GM23338 (cell line): ENCODE data around the gene DTNA. TPM values are rescaled to one million over a fixed set of nuclear protein-coding genes. Genes with fewer than 3 reads are reported as not detected.

Source experiments
- ATAC-seq: fragments of 200-7000 bp; cut with Tn5 transposase; 3 replicates; pipeline ENCODE4 v1.9.1; 2020
- DNase-seq: peaks from one replicate; pipeline ENCODE4 v3.0.0-alpha.2; 2015; ENCODE audit warnings: low spot score
- H2AFZ ChIP-seq: fragments of 200-600 bp; sonication (generic); 2 replicates; pipeline ENCODE4 v1.8.0; 2016; ENCODE audit warnings: antibody characterized with exemption, mild to moderate bottlenecking, moderate library complexity
- H3F3A ChIP-seq: fragments of 200-600 bp; sonication (generic); replicated peaks from 2 replicates; pipeline ENCODE4 v1.8.0; 2017; ENCODE audit warnings: antibody characterized with exemption, mixed run types, low read depth
- H3K27ac ChIP-seq: fragments of 200-600 bp; sonication (generic); 2 replicates; pipeline ENCODE4 v1.6.1; 2016; ENCODE audit warnings: low read depth
- H3K27me3 ChIP-seq: fragments of 200-600 bp; sonication (generic); 2 replicates; pipeline ENCODE4 v1.8.0; 2016; ENCODE audit warnings: mild to moderate bottlenecking, mixed run types, moderate library complexity; ENCODE audit not compliant: insufficient read depth
- H3K36me3 ChIP-seq: fragments of 200-600 bp; sonication (generic); 2 replicates; pipeline ENCODE4 v1.8.0; 2016; ENCODE audit warnings: mild to moderate bottlenecking; ENCODE audit not compliant: insufficient read depth
- H3K4me1 ChIP-seq: fragments of 200-600 bp; sonication (generic); 2 replicates; pipeline ENCODE4 v1.8.0; 2016; ENCODE audit warnings: mild to moderate bottlenecking, moderate library complexity; ENCODE audit not compliant: insufficient read depth
- H3K4me2 ChIP-seq: fragments of 200-600 bp; sonication (generic); 2 replicates; pipeline ENCODE4 v1.7.1; 2017; ENCODE audit warnings: mixed run types
- H3K4me3 ChIP-seq: fragments of 200-600 bp; sonication (generic); 2 replicates; pipeline ENCODE4 v1.6.1; 2016; ENCODE audit warnings: mixed run types
- H3K79me2 ChIP-seq: fragments of 200-600 bp; sonication (generic); replicated peaks from 2 replicates; pipeline ENCODE4 v1.8.0; 2017; ENCODE audit warnings: mild to moderate bottlenecking; ENCODE audit not compliant: insufficient read depth
- H3K9me2 ChIP-seq: fragments of 200-600 bp; sonication (generic); 2 replicates; pipeline ENCODE4 v1.8.0; 2017; ENCODE audit not compliant: insufficient read depth
- H4K20me1 ChIP-seq: fragments of 200-600 bp; sonication (generic); replicated peaks from 2 replicates; pipeline ENCODE4 v1.8.0; 2017; ENCODE audit warnings: mild to moderate bottlenecking; ENCODE audit not compliant: insufficient read depth
- H3K27ac Mint-ChIP-seq: 2 replicates; pipeline ENCODE4 v1.8.0; 2020; ENCODE audit warnings: inconsistent platforms, mild to moderate bottlenecking, moderate library complexity, mixed read lengths
- H3K27me3 Mint-ChIP-seq: 3 replicates; pipeline ENCODE4 v1.8.0; 2022; ENCODE audit warnings: low read depth, mild to moderate bottlenecking, moderate library complexity, mixed read lengths, inconsistent platforms; ENCODE audit not compliant: insufficient read depth, poor library complexity
- H3K36me3 Mint-ChIP-seq: 3 replicates; pipeline ENCODE4 v1.8.0; 2021; ENCODE audit warnings: low read depth, mild to moderate bottlenecking, inconsistent platforms, moderate library complexity, mixed read lengths
- H3K4me1 Mint-ChIP-seq: 3 replicates; pipeline ENCODE4 v1.8.0; 2020; ENCODE audit warnings: mild to moderate bottlenecking, inconsistent platforms, mixed read lengths
- H3K4me3 Mint-ChIP-seq: 3 replicates; pipeline ENCODE4 v1.8.0; 2021; ENCODE audit warnings: moderate library complexity, mild to moderate bottlenecking, inconsistent platforms, mixed read lengths
- H3K9me3 Mint-ChIP-seq: 3 replicates; pipeline ENCODE4 v1.8.0; 2020; ENCODE audit warnings: moderate library complexity, mild to moderate bottlenecking, inconsistent platforms, mixed read lengths
- CREB1 ChIP-seq: fragments of 250-450 bp; sonication (Bioruptor Pico); IDR thresholded peaks from 2 replicates; pipeline ENCODE4 v1.5.0; 2020; ENCODE audit warnings: low read depth, mild to moderate bottlenecking, moderate library complexity
- CTCF ChIP-seq, 2 experiments: fragments of 200-600 bp in 1 of 2; sonication (generic) in 1 of 2; conservative IDR thresholded peaks; 2 replicates each; pipeline versions ENCODE4 v1.5.1 to v1.6.1; 2016 to 2017; ENCODE audit warnings: antibody characterized with exemption in 2 of 2, low read depth in 2 of 2, mild to moderate bottlenecking in 2 of 2, moderate library complexity in 1 of 2
- EZH2 ChIP-seq: fragments of 200-600 bp; sonication (generic); IDR thresholded peaks from one replicate; pipeline ENCODE4 v1.8.0; 2017; ENCODE audit warnings: antibody characterized with exemption, mild to moderate bottlenecking, low read depth; ENCODE audit not compliant: unreplicated experiment
- EZH2phosphoT487 ChIP-seq: fragments of 200-600 bp; sonication (generic); IDR thresholded peaks from one replicate; pipeline ENCODE4 v1.8.1; 2018; ENCODE audit warnings: antibody characterized with exemption; ENCODE audit not compliant: unreplicated experiment
- JUNB ChIP-seq: IDR thresholded peaks from one replicate; pipeline ENCODE4 v1.6.1; 2016; ENCODE audit warnings: antibody characterized with exemption; ENCODE audit not compliant: unreplicated experiment
- ZNF114 ChIP-seq: fragments of 250-450 bp; sonication (Bioruptor Pico); IDR thresholded peaks from 2 replicates; pipeline ENCODE4 v1.5.0; 2020; ENCODE audit warnings: mild to moderate bottlenecking, moderate library complexity
- ZNF331 ChIP-seq: fragments of 250-450 bp; sonication (Bioruptor Pico); IDR thresholded peaks from 2 replicates; pipeline ENCODE4 v1.5.0; 2020; ENCODE audit warnings: low read depth, mild to moderate bottlenecking, moderate library complexity
- polyA plus RNA-seq: library from polyadenylated mRNA; unstranded; fragments of >200 nt; fragmentation: Nextera tagmentation; extraction: Ambion mirVana; gene quantifications from 2 replicates; pipeline ENCODE4 v1.2.1, GENCODE V29; 2016
- total RNA-seq: library from RNA; depleted of rRNA; stranded (reverse); fragments of >200 nt; shearing (Covaris generic); gene quantifications from 2 replicates; pipeline ENCODE4 v1.2.3, GENCODE V29; 2014
- TF ChIP-seq, protein P1 (sequence below): IDR thresholded peaks from 2 replicates; pipeline ENCODE4 v1.6.1; 2016; ENCODE audit warnings: antibody characterized with exemption
- TF ChIP-seq, protein P2 (sequence below): IDR thresholded peaks from one replicate; pipeline ENCODE4 v1.6.1; 2018; ENCODE audit warnings: antibody characterized with exemption; ENCODE audit not compliant: unreplicated experiment

The DTNA gene
- total and polyA plus RNA-seq, 2 experiments from 2014 or later, result 11.5 to 25.1 TPM

GRCh38 chr18:34911661-34912384 is 201.7 kb downstream of the DTNA start (continued):
- no peak for TF ChIP-seq JUNB

DNA sequence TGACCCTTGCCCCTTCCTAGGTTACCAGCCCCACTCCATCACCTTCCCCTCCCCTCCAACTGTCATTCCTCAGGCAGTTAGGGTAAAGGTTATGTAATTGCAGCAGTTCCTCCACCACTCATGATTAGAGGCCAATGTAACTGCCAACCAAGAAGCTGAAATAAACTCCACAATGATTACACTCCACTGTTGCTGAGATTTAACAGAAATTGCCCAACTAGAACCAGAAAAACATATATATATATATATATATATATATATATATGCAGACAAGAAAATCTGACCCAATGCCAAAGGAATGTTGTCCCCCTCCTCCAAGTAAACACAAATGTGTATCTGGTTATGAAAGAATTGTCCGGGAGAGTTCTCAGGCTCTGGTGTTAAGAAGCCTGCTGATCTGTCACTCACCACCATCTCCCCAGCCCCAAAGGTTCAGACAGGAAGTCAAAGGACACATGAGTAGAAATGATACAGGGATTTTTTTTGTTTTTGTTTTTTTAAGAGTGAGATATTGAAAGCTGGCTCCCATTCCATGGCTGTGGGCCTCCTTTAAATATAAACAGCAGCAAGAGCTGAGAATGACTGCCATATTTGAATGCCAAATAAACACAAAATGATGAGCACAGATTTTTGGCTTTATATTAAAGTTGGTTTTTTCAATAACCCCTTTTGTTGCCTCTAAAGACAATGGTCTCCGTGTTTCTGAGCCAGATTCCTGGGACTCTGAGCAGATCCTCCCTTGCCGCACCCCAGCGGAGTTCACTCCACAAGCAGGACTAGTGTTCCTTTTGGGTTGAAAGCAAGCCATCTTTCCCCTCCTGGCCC is 204.0 kb downstream of the DTNA start:
- peak overlapping the region; percentile 86 for H2AFZ ChIP-seq
- H3K27me3 ChIP-seq, result no peaks in the 10 kb centered on the region
- DNase-seq (no peak), ATAC-seq (no peak)
- no peaks in the 10 kb centered on the region for H3K36me3 ChIP-seq
- no peaks in the 10 kb centered on the region for H3K79me2 ChIP-seq
- TF ChIP-seq EZH2phosphoT487 (no peak), CTCF (conservative IDR thresholded peaks at IDR 0.05; ENCODE audit: low read depth in 2 of 2) (no peak), JUNB (no peak), CREB1 (CRISPR knock-in tag) (no peak), ZNF114 (CRISPR knock-in tag) (no peak)
- TF ChIP-seq, protein P1, sequence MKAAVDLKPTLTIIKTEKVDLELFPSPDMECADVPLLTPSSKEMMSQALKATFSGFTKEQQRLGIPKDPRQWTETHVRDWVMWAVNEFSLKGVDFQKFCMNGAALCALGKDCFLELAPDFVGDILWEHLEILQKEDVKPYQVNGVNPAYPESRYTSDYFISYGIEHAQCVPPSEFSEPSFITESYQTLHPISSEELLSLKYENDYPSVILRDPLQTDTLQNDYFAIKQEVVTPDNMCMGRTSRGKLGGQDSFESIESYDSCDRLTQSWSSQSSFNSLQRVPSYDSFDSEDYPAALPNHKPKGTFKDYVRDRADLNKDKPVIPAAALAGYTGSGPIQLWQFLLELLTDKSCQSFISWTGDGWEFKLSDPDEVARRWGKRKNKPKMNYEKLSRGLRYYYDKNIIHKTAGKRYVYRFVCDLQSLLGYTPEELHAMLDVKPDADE, result no peak
- Mint-ChIP-seq H3K27me3 (peaks cover 2% of the 10 kb centered on the region), H3K4me3 (no peak overlapping the region), H3K9me3 (no peaks in the 10 kb centered on the region), H3K27ac (no peak overlapping the region), H3K4me1 (0 out of 3 replicates have a peak, but pooled peaks cover 4% of the 10 kb centered on the region), H3K36me3 (no peaks in the 10 kb centered on the region)
- H3K9me2 ChIP-seq, result no peaks in the 10 kb centered on the region
- H3K4me3 ChIP-seq, result no peak overlapping the region
- no peaks in the 10 kb centered on the region for H4K20me1 ChIP-seq
- no peaks in the 10 kb centered on the region for H3K4me1 ChIP-seq
- no peak overlapping the region for H3K27ac ChIP-seq
- H3K4me2 ChIP-seq, result no peak overlapping the region
- H3F3A ChIP-seq, result no peaks in the 10 kb centered on the region

- Histone ChIP-seq H3K36me3 (no peaks in the 10 kb centered on the region), H3K4me3 (no peak overlapping the region), H3K4me1 (no peaks in the 10 kb centered on the region), H3K27me3 (no peaks in the 10 kb centered on the region), H2AFZ (no peak overlapping the region), H3K9me2 (no peaks in the 10 kb centered on the region), H3F3A (no peaks in the 10 kb centered on the region), H3K27ac (no peak overlapping the region), H4K20me1 (no peaks in the 10 kb centered on the region), H3K4me2 (no peak overlapping the region), H3K79me2 (no peaks in the 10 kb centered on the region)
- Mint-ChIP-seq H3K36me3 (no peaks in the 10 kb centered on the region), H3K4me3 (no peak overlapping the region), H3K4me1 (peaks cover 4% of the 10 kb centered on the region; the same call in 1 of the 3 replicates), H3K9me3 (no peaks in the 10 kb centered on the region), H3K27me3 (peaks cover 2% of the 10 kb centered on the region), H3K27ac (no peak overlapping the region)
- no peak for DNase-seq
- ATAC-seq, result no peak
- TF ChIP-seq, protein P2, sequence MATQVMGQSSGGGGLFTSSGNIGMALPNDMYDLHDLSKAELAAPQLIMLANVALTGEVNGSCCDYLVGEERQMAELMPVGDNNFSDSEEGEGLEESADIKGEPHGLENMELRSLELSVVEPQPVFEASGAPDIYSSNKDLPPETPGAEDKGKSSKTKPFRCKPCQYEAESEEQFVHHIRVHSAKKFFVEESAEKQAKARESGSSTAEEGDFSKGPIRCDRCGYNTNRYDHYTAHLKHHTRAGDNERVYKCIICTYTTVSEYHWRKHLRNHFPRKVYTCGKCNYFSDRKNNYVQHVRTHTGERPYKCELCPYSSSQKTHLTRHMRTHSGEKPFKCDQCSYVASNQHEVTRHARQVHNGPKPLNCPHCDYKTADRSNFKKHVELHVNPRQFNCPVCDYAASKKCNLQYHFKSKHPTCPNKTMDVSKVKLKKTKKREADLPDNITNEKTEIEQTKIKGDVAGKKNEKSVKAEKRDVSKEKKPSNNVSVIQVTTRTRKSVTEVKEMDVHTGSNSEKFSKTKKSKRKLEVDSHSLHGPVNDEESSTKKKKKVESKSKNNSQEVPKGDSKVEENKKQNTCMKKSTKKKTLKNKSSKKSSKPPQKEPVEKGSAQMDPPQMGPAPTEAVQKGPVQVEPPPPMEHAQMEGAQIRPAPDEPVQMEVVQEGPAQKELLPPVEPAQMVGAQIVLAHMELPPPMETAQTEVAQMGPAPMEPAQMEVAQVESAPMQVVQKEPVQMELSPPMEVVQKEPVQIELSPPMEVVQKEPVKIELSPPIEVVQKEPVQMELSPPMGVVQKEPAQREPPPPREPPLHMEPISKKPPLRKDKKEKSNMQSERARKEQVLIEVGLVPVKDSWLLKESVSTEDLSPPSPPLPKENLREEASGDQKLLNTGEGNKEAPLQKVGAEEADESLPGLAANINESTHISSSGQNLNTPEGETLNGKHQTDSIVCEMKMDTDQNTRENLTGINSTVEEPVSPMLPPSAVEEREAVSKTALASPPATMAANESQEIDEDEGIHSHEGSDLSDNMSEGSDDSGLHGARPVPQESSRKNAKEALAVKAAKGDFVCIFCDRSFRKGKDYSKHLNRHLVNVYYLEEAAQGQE, result no peak
- TF ChIP-seq CTCF (conservative IDR thresholded peaks at IDR 0.05; ENCODE audit: low read depth in 2 of 2), result no peak
- TF ChIP-seq ZNF331 (CRISPR knock-in tag), result no peak
- no peak for TF ChIP-seq EZH2
- TF ChIP-seq JUNB, result no peak
Measured at GRCh38 chr18:34915046-34915445, 204.9 kb downstream of the DTNA start.
